Thoracic aorta (tissue), 2 donors: ENCODE measurements around the gene NDRG3. TPM values are rescaled to one million over a fixed set of nuclear protein-coding genes. Genes with fewer than 3 reads are reported as not detected.
"Not testable (repeated sequence)": the region's sequence is repeated elsewhere in the genome, so short reads cannot be mapped to it uniquely, and the experiment has no call there.

Experiments
- ATAC-seq: fragments of 150-250 bp; one replicate; pipeline ENCODE4 v1.8.0; 2017; ENCODE audit warnings: low read depth; ENCODE audit not compliant: insufficient number of reproducible peaks, low FRiP score
- DNase-seq: peaks from one replicate; pipeline ENCODE4 v3.0.0-alpha.2; 2020; ENCODE audit warnings: low spot score
- H3K27ac ChIP-seq, 2 donors: fragments of 200-600 bp; sonication (generic); 1 replicate in 1 of 2; 2 replicates in 1 of 2; pipeline ENCODE4 v1.5.1; 2016; ENCODE audit warnings: mild to moderate bottlenecking in 2 of 2, moderate library complexity in 2 of 2
- H3K27me3 ChIP-seq: fragments of 200-600 bp; sonication (generic); replicated peaks from 2 replicates; pipeline ENCODE4 v1.6.0; 2016; ENCODE audit warnings: mild to moderate bottlenecking; ENCODE audit not compliant: insufficient read depth
- H3K36me3 ChIP-seq: fragments of 200-600 bp; sonication (generic); one replicate; pipeline ENCODE4 v1.5.1; 2016
- H3K4me1 ChIP-seq, 2 donors: fragments of 200-600 bp; sonication (generic); 1 replicate in 1 of 2; 2 replicates in 1 of 2; pipeline versions ENCODE4 v1.5.1 to v1.6.0; 2016; ENCODE audit warnings: low read depth in 2 of 2, mild to moderate bottlenecking in 1 of 2; ENCODE audit not compliant: control insufficient read depth in 1 of 2
- H3K4me3 ChIP-seq: fragments of 200-600 bp; sonication (generic); 2 replicates; pipeline ENCODE4 v1.5.1; 2016; ENCODE audit warnings: mild to moderate bottlenecking
- H3K9me3 ChIP-seq: fragments of 200-600 bp; sonication (generic); 2 replicates; pipeline ENCODE4 v1.5.1; 2016
- total RNA-seq, 2 donors: library from RNA; depleted of rRNA; stranded (reverse); fragments of >200 nt; gene quantifications; one replicate each; pipeline versions ENCODE4 v1.1.0 to v1.2.3, GENCODE V29; 2016
- TF ChIP-seq, protein P1 (sequence below): fragments of 200-600 bp; sonication (generic); IDR thresholded peaks from one replicate; pipeline ENCODE4 v1.5.1; 2019; ENCODE audit warnings: antibody characterized with exemption

The NDRG3 gene
- total RNA-seq, 2 donors from 2014 or later: 50.9 to 57.7 TPM

DNA sequence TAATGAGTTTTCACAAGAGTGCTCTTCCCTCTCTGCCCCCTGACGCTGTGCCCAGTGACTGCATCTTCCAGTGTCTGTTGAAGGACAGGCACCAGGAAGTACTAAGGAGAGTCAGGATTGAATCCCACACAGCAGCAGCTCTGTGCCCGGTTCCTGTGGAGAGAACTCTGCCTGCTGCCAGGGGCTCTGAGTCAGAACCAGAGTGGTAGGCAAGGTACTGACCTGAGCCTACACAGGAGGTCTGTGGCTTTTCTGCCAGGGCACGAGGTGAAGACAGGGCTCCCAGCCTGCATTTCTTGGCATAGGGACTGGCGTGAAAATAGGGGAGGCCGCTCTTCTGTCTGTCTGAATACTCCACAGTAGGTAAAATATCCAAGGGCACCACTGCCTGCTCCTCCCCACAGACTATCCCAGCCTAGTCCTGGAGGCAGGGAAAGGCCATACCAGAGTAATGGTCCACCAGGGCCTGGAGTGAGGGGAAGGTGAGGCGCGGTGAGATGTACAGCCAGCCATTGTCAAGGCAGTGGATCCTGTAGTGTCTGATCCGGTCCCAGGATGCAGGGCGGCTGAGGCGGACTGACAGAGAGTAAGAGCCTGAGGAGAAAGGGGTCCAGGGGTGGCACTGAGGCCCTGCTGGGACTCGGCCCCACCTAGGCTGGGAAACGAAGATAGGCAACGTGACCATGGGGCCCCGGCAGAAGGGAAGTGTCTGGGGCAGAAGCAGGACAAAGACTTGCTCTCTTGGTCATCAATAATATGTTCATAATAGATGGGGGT lies 130.9 kb downstream of the NDRG3 start:
- H3K27me3 ChIP-seq: no peaks in the 10 kb centered on the region
- no peak overlapping the region for H3K4me3 ChIP-seq
- H3K4me1 ChIP-seq: no peaks in the 10 kb centered on the region
- peaks cover 45% of the 10 kb centered on the region for H3K36me3 ChIP-seq
- DNase-seq (no peak), ATAC-seq (no peak)
- H3K27ac ChIP-seq: no peak overlapping the region
- TF ChIP-seq, protein P1, sequence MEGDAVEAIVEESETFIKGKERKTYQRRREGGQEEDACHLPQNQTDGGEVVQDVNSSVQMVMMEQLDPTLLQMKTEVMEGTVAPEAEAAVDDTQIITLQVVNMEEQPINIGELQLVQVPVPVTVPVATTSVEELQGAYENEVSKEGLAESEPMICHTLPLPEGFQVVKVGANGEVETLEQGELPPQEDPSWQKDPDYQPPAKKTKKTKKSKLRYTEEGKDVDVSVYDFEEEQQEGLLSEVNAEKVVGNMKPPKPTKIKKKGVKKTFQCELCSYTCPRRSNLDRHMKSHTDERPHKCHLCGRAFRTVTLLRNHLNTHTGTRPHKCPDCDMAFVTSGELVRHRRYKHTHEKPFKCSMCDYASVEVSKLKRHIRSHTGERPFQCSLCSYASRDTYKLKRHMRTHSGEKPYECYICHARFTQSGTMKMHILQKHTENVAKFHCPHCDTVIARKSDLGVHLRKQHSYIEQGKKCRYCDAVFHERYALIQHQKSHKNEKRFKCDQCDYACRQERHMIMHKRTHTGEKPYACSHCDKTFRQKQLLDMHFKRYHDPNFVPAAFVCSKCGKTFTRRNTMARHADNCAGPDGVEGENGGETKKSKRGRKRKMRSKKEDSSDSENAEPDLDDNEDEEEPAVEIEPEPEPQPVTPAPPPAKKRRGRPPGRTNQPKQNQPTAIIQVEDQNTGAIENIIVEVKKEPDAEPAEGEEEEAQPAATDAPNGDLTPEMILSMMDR: no peak
- H3K9me3 ChIP-seq: no peaks in the 10 kb centered on the region

DNA sequence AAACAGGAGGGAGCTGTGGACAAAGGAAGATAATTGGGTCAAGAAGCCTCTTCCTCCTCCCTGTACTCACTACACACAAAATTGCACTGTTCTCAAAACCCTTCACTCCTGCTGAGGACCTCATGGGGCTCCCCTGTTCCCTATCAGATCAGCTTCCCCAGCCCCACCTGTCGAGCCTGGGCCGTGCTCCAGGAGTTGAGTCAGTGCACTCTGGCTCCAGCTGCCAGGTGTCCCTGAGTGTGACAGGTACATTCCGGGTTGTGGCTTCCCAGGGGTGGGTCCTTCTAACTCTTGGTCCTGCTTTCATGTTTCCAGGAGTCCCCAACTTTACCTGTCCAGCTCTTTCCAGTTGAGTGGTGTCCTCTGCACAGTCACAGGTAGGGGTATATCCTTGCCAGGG lies 131.9 kb downstream of the NDRG3 start:
- peaks cover 53% of the 10 kb centered on the region for H3K36me3 ChIP-seq
- TF ChIP-seq, protein P1: no peak
- H3K4me3 ChIP-seq: no peak overlapping the region
- no peak for ATAC-seq
- H3K27me3 ChIP-seq: no peaks in the 10 kb centered on the region
- no peak for DNase-seq
- no peaks in the 10 kb centered on the region for H3K9me3 ChIP-seq
- H3K27ac ChIP-seq: no peak overlapping the region
- H3K4me1 ChIP-seq: no peaks in the 10 kb centered on the region

DNA sequence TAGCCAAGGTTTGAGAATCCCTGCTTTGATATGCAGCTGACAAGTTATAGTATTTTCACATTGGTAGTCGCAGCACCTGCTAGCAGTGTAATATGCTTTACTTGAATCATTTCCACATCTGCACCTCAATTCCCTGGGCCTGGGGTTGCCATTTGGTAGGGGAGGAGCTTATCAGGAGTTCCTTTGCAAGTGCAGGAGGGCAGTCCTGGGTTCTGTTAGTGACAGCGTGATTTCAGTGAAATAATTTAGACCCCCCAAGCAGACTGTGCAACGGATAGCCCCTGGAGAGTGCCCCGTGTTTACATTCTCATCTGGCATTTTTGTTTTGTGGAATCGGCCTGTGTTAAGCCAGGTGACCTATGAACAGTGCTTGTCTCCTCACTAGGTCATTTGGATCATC lies 134.3 kb downstream of the NDRG3 start:
- no peak overlapping the region for H3K27ac ChIP-seq
- H3K4me3 ChIP-seq: no peak overlapping the region
- H3K36me3 ChIP-seq: peaks cover 57% of the 10 kb centered on the region
- ATAC-seq: no peak
- H3K27me3 ChIP-seq: no peaks in the 10 kb centered on the region
- DNase-seq: no peak
- no peaks in the 10 kb centered on the region for H3K9me3 ChIP-seq
- TF ChIP-seq, protein P1: no peak
- H3K4me1 ChIP-seq: peaks cover 4 to 13% of the 10 kb centered on the region in 2 donors

GRCh38 chr20:36608388-36608728 lies 137.5 kb downstream of the NDRG3 start:
- not testable (repeated sequence) for H3K27ac ChIP-seq, H3K27me3 ChIP-seq, ATAC-seq, H3K9me3 ChIP-seq, H3K4me3 ChIP-seq, DNase-seq
- Histone ChIP-seq H3K36me3 (peaks cover 44% of the 10 kb centered on the region), H3K4me1 (peaks cover 7 to 24% of the 10 kb centered on the region in 2 donors)

DNA sequence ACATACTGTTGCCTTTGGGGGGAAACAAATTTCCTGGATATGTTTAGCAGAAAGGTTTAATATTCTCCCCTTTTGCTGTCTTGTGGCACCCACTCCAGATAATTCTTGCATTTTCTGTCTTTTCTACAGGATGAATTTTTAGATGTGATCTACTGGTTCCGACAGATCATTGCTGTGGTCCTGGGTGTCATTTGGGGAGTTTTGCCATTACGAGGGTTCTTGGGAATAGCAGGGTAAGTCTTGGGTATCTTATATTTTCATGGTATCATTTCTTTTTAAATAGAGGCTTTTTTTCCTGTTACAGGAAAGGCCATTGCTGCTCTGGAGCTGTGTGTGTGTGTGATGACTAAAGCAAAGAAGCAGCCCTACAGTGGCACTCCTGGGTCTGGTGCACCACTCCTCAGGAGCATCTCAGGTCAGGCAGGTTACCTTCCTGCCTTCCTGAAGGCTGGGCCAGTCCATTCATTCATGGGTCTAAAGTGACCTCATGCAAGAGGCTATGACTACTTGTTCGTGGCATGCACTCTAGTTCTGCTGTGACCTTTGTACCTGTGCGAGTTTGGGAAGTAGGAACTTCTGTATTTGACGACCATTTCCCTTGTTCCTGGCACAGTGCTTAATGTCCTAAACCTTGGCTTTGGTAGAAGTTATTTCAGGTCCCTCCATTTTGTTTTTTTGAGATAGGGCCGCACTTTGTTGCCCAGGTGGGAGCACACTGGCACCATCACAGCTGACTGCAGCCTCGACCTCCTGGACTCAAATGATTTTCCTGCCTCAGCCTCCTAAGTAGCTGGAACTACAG lies 138.1 kb downstream of the NDRG3 start:
- DNase-seq: no peak
- no peak for ATAC-seq
- peaks cover 7 to 24% of the 10 kb centered on the region in 2 donors for H3K4me1 ChIP-seq
- TF ChIP-seq, protein P1: no peak
- H3K27me3 ChIP-seq: no peaks in the 10 kb centered on the region
- H3K36me3 ChIP-seq: peaks cover 39% of the 10 kb centered on the region
- H3K27ac ChIP-seq: no peak overlapping the region
- H3K4me3 ChIP-seq: no peak overlapping the region
- no peaks in the 10 kb centered on the region for H3K9me3 ChIP-seq
